ENCODE results near the gene TEDC1.

Gene TEDC1, protein sequence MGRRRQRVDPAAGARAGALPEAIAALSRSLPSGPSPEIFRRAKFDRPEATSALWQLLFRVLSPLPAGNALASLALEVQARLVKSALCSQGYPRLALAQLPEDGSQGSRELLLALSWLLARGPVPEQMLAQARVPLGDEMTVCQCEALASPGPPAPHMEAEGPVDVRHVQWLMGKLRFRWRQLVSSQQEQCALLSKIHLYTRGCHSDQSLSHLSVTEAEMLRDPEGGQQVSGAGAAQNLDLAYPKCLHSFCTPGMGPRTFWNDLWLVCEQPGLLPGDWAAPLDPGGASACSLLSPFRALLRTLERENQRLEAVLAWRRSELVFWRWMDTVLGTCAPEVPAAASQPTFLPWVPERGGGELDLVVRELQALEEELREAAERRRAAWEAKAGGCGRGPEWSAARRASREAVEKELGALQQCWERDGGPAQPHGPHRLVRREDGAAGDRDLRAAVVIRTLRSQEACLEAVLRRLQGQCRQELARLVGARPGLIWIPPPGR

DNA sequence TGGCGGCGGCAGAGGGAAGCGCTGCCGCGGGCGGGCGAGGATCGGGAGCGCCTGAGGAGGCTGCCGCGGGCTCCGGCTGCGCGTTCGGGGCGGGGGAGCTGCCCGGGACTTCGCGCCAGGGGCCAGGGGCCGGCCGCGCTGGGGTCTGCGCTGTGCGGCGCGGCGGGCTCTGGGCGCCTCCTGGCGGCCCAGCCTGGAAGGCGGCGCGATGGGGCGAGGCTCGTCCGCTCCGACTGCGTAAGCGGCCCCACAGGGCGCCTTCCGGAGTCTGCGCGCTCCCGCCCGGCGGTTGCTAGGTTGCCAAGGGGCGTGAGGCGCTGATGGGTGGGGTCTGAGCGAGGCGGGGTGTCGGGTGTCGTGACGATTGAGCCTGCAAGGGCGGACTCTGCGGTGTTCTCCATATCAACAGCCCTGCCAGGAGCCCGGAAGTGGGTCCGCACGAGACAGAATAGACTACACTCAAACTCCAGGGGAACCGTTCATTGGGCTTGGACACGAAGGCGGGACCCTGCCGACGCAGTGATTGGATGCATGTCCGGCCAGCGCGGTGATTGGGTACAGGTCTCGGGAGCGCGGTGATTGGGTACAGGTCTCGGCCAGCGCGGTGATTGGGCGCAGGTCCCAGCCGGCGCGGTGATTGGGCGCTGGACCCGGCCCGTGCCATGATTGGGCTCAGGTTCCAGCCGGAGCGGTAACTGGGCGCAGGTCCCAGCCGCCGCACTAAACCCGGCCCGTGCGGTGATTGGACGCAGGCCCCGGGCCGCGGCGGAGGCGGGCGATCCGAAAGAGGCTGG lies at the start of gene TEDC1:
Gene TEDC1 (plus strand): TSS at position 675 of the 794 bp plus-strand sequence. CDS start 130 bp downstream, outside the sequence.
- DNase-seq (ENCODE audit: low read depth): peak; percentile 100

DNA sequence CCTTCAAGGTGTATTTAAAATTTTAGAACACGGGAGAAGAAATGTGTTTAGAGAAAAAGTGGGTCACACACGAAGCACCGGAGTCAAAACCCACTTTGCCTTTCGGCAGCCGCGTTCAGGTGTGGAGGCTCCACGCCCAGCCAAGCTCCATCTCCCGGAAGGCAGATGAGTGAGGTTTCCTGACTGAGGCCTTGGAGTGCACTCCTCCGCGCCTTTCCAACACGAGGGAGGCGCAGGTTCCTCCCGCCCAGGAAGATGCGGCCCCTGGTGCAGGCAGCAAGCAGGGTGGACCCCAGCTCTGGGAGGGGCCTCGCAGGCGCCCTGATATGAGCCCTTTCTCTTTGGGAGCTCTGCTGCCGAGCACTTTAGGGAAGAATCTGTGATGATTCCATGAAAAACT lies 48.9 kb upstream of the TEDC1 start:
- no peak for DNase-seq (ENCODE audit: low read depth)

- no peak for DNase-seq (ENCODE audit: low read depth)
Measured at GRCh38 chr14:105442834-105443233, 48.2 kb upstream of the TEDC1 start.

GRCh38 chr14:105444859-105445258 lies 46.2 kb upstream of the TEDC1 start:
- DNase-seq (ENCODE audit: low read depth): no peak

- DNase-seq (ENCODE audit: low read depth): no peak
Measured at GRCh38 chr14:105445290-105445689, 45.8 kb upstream of the TEDC1 start.

DNA sequence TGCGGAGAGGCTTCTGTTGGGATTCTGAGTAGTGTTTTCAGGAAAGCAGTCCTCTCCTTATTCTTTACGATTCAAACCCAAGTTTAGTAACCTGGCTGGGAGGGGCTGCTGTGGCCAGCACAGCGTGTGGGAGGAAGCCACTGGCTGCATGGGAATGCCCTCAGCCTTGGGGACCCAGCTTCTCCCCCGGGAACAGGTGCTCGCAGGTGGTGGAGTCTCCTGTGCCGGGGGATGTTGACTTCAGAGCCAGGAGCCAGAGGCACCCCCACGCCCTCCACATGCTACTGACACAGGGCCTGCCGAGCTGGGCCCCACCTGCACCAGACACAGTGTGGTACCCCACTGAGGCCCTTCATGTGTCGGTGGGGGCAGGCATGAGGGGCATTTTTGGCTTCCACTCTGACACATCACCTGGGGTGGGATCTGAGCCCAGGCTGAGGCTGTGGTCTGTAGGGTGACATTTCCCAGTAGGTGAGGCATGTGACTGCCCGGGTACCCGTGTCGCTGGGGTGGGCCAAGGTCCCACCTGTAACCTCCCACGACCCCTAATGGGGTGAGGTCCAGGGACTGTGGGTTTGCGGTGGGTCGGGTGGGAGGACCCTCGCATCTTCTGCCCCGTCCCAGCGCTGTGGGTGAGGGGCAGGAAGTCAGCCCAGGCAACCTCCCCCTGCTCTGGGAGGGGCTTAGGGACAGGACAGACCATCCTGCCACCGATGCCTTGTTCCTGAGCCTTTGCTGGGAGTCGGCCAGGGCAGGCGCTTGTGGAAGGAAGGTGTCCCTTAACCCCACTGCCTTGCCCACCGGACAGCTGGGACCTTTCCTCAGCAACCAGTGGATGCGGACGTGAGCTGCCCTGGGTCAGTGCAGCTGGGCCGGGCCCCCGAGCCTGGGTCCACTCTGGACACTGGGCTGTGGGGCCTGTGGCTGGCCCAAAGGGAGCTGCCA lies 44.9 kb upstream of the TEDC1 start:
- no peak for DNase-seq (ENCODE audit: low read depth)

DNA sequence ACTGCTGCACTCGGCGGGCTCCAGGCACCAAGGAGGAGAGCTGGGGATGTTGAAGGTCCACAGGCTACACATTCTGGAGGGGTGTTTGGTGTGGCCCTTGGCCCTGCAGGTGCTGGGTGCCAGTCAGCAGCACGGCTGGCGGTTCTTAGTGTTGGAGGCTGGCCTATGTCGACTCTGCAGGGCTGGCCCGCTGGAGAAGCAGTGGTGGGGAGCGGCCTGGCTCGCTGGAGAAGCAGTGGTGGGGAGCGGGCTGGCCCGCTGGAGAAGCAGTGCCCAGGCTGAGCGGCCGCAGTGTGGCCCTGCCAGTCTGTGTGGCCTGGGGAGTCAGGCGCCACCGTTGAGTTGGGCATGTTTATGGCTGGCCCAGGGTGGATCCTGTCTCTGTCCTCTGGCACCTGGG lies 44.1 kb upstream of the TEDC1 start:
- no peak for DNase-seq (ENCODE audit: low read depth)

DNA sequence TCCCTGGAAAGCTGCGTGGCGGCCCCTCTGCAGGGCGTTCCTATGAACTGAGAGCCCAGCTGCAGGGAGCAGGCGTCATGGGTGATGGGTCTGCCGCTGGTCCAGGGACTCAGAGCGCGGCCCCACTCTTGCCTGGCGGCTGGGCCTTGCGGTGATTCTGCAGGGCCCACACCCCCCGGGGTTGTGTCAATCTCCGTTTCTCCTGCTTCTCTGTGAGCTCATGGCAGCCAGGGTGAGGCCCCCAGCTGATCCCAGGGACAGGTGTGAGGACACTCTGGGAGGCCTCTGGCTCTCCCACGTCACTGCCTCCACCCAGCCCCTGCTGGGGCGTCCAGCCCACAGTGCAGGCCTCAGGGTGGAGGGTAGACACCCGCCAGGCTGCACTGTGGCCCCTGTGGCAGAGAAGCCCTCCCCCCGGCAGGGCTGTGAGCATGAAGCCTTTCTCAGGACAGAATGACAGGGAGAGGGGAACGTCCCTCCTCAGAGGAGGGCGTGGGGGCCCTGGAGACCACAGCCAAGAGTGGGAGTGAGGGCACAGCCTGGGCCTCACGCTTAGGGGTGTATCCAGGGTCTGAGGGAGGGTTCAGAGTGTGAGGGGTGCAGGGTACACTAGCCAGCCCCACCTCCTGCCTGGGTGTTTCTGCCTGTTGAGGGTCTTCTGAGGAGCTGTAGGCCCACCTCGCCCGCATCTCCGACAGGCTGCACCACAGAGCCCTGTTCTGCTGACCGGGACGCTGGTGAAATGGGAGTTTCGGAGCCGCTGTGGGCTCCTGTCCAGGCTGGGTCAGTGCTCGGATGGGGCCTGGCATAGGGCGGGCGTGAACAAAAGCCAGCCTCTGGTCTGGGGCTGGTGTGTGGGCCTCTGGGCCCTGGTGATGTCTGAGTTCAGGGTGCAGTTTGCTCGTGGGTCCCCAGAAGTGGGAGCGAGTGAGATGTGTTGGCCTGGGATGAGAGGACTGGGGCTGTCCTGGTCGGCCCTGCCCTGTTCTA lies 43.1 kb upstream of the TEDC1 start:
- DNase-seq (ENCODE audit: low read depth): no peak

- no peak for DNase-seq (ENCODE audit: low read depth)
Measured at GRCh38 chr14:105448706-105449111, 42.3 kb upstream of the TEDC1 start.

- DNase-seq (ENCODE audit: low read depth): no peak
Measured at GRCh38 chr14:105449276-105450122, 41.5 kb upstream of the TEDC1 start.

DNA sequence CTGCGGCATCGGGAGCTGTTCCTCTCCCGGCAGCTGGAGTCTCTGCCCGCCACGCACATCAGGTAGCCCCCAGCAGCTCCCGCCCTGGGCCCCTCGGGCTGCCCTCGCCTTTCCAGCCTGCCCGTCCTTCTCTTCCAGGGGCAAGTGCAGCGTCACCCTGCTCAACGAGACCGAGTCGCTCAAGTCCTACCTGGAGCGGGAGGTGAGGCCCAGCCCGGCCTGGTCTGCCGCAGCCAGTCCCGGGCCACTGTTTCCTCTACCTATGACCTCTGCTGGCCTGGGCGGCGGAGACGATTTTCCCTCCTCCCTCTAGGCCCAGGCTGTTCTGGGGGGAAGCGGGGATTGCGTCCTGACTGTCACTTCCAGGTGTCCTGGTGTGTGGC lies 40.9 kb upstream of the TEDC1 start:
- DNase-seq (ENCODE audit: low read depth): no peak

- no peak for DNase-seq (ENCODE audit: low read depth)
Measured at GRCh38 chr14:105450864-105451720, 40.0 kb upstream of the TEDC1 start.

DNA sequence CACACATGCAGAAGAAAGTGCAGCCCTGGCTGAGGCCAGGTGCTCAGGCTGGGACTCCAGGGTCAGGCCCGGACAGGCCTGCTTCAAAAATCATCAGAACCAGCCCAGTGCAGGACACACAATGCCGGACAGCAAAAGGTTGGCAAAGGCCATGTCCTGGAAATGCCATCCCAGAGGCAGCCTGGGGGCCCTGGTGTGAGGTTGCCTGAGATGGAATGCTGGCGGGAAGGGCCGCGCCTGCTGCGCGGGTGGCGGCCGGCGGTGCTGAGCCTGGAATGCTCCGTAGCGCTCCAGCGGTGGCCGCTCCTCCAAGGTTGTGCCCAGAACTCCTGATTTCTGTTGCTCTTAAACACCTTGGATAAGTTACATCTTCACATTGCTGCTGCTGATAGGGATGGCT lies 38.1 kb upstream of the TEDC1 start:
- no peak for DNase-seq (ENCODE audit: low read depth)

DNA sequence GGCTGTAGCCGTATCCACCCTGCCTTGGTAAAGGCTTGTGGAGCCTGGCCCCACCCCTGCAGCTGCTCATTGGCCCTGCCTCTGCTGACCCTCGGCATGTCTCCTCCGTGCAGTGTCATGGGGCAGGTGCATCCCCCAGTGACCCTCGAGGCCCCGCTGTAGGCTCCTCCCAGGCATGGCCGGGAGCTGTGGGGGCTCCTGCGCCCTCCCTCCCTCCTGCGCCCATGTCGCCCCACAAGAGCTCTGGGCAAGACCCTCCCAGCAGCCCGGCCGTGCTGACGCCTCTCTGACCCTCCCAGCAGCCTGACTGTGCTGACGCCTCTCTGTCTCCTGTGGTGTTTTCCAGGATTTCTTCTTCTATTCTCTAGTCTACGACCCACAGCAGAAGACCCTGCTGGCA lies 37.2 kb upstream of the TEDC1 start:
- no peak for DNase-seq (ENCODE audit: low read depth)

DNA sequence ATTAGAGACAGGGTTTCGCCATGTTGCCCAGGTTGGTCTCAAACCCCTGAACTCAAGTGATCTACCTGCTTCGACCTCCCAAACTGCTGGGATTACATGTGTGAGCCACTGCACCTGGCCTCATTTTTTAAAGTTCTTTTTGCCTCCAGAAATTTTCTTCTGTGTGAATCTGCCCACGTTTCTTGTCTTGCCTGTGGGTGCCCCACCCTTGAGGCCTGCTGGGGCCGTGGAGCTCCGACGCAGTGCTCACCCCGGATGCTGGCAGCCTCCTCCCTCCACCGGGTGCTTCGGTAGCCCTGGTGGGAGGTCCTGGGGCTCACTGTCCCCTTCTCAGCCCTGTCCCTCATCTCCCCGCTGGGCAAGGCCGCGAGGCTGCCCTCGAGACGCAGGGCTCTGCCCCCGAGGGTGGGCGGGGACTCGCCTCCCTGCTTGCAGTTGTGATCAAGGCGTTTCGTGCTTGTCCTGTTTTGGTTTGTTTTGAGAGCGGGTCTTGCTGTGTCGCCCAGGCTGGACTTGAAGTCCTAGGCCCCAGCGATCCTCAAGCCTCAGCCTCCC lies 35.9 kb upstream of the TEDC1 start:
- no peak for DNase-seq (ENCODE audit: low read depth)

- no peak for DNase-seq (ENCODE audit: low read depth)
Measured at GRCh38 chr14:105455766-105456660, 35.0 kb upstream of the TEDC1 start.
